Activated naive CD4-positive, alpha-beta T cell treated with anti-CD3 and anti-CD28 coated beads for 36 hours (primary cell): ENCODE measurements around the gene HAUS8. TPM values are rescaled to one million over a fixed set of nuclear protein-coding genes. Genes with fewer than 3 reads are reported as not detected.
"Not testable (repeated sequence)": the region's sequence is repeated elsewhere in the genome, so short reads cannot be mapped to it uniquely, and the experiment has no call there.

Source experiments
- CTCF ChIA-PET: fragments of 350-600 bp; sonication (Branson Sonifier 250); formaldehyde crosslinking; loops from one replicate; lab custom pipeline; 2021; ENCODE audit warnings: antibody characterized with exemption; lab: Charles Lee
- DNase-seq: peaks from one replicate; pipeline ENCODE4 v3.0.0-alpha.2; 2020
- H3K27ac Mint-ChIP-seq: one replicate; pipeline ENCODE4 v1.8.0; 2021; ENCODE audit warnings: mild to moderate bottlenecking, mixed read lengths
- H3K27me3 Mint-ChIP-seq: one replicate; pipeline ENCODE4 v1.8.0; 2021; ENCODE audit warnings: low read depth, mixed read lengths
- H3K36me3 Mint-ChIP-seq: one replicate; pipeline ENCODE4 v1.8.0; 2021; ENCODE audit warnings: low read depth, mixed read lengths
- H3K4me1 Mint-ChIP-seq: one replicate; pipeline ENCODE4 v1.8.0; 2021; ENCODE audit warnings: low read depth, mixed read lengths
- H3K4me3 Mint-ChIP-seq: one replicate; pipeline ENCODE4 v1.8.0; 2021; ENCODE audit warnings: mild to moderate bottlenecking, moderate library complexity, mixed read lengths
- H3K9me3 Mint-ChIP-seq: one replicate; pipeline ENCODE4 v1.8.0; 2021; ENCODE audit warnings: mixed read lengths
- intact Hi-C: fragments of 100-400 bp; cut with micrococcal nuclease; formaldehyde crosslinking; loops from one replicate; pipeline ENCODE4 v1.15.1; 2023
- total RNA-seq, 2 experiments: library from RNA; stranded (reverse); gene quantifications; one replicate each; pipeline ENCODE4 v1.2.3, GENCODE V29; 2021

Gene HAUS8
- total RNA-seq, 2 experiments from 2014 or later, result 47.3 to 48.8 TPM

DNA sequence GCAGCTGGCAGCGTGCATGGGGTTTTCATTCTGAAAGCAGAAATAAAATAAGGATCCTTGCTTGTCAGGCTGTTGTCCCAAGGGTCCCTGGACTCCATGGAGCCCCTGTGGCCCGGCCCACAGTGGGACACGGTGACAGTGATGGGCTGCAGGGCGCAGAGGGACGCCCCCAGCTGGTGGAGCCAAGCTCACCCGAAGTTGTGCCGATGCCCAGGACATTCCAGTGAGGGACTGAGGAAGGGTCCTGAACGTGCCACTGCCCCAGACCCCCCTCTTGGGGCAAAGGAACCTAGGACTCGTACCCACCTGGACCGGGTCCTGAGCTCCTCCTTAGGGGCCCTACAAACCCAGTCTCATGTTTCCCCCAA lies 35.3 kb upstream of the HAUS8 start:
- CTCF ChIA-PET, result no interaction called here
- intact Hi-C loops, result no loop called here
- no peak for DNase-seq
- Mint-ChIP-seq H3K4me1 (peaks cover 23% of the 10 kb centered on the region), H3K27ac (no peak overlapping the region), H3K9me3 (no peaks in the 10 kb centered on the region), H3K36me3 (peaks cover 5% of the 10 kb centered on the region), H3K4me3 (no peak overlapping the region), H3K27me3 (no peaks in the 10 kb centered on the region)

DNA sequence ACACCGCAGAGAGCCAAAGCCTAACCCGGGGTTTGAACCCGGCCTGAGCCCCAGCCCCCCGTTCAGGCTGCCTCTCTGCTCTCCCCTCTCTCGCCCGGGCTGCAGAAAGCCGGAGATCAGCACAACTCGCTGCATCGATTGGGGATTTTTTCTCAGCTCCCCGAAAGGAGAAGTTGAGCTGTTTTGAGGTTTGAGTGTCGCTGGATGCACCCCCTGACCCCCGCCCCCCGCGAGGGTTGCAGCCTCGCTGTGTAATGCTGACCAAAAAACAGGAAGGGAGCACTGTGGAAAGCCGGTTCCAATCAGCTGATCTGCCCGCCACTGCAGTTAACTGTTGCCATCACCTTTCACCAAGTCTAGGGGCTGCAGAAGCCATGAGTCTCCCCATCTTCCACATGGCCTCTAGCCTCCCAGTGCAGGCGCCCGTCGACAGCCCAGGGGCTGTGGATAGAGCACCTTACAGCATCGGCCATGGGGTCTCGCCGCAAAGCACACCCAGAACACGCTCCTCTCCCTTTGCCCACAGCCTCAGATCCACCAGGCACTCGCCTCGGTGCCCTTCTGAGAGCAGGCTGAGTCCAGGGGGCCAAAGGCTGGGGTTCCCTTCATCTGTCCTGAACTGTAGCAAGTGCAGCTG lies 34.8 kb upstream of the HAUS8 start:
- H3K27ac Mint-ChIP-seq, result no peak overlapping the region
- H3K9me3 Mint-ChIP-seq, result no peaks in the 10 kb centered on the region
- peak; percentile 28 for DNase-seq
- intact Hi-C loops, result no loop called here
- H3K36me3 Mint-ChIP-seq, result peaks cover 6% of the 10 kb centered on the region
- H3K27me3 Mint-ChIP-seq, result no peaks in the 10 kb centered on the region
- CTCF ChIA-PET, result no interaction called here
- H3K4me3 Mint-ChIP-seq, result no peak overlapping the region
- H3K4me1 Mint-ChIP-seq, result peaks cover 23% of the 10 kb centered on the region

DNA sequence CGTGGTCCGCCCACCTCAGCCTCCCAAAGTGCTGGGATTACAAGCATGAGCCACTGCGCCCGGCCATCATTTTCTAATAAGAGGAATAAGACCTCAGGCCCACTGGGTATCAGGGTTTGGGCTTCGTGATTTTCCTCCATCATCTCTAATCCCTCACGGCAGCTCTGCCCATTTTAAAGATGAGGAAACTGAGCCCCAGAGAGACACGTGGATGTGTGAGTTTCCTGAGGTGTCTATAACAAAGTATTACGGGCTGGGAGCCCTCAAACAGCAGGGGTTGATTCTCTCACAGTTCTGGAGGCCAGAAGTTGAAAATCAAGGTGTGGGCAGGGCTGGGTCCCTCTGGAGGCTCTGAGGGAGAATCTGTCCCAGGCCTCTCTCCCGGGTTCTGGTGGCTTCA lies 34.0 kb upstream of the HAUS8 start:
- peaks cover 23% of the 10 kb centered on the region for H3K4me1 Mint-ChIP-seq
- peaks cover 5% of the 10 kb centered on the region for H3K36me3 Mint-ChIP-seq
- intact Hi-C loops, result no loop called here
- CTCF ChIA-PET, result no interaction called here
- H3K4me3 Mint-ChIP-seq, result no peak overlapping the region
- no peak overlapping the region for H3K27ac Mint-ChIP-seq
- no peaks in the 10 kb centered on the region for H3K27me3 Mint-ChIP-seq
- H3K9me3 Mint-ChIP-seq, result no peaks in the 10 kb centered on the region
- DNase-seq, result no peak

DNA sequence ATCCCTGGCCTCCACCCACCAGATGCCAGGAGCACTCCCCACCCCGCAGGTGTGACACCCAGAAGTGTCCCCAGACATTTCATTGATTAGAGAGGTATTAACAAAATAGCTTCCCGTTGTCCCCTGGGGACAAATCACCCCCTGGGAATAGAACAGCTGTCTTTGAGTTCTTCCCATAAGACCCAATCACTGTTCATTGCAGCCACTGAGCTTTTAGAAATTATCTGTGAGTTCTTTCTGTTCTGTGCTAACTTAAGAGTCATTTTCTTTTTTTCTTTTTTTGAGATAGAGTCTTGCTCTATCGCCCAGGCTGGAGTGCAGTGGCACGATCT lies 33.2 kb upstream of the HAUS8 start:
- Mint-ChIP-seq H3K27ac (no peak overlapping the region), H3K4me1 (peaks cover 23% of the 10 kb centered on the region), H3K9me3 (no peaks in the 10 kb centered on the region), H3K27me3 (no peaks in the 10 kb centered on the region), H3K36me3 (peaks cover 8% of the 10 kb centered on the region), H3K4me3 (no peak overlapping the region)
- DNase-seq, result no peak
- CTCF ChIA-PET, result interaction anchor here (0.6 kb wide), 1 partner anchor 1621 kb away, joined by 6 read pairs; no protein-coding TSS in a partner anchor
- intact Hi-C loops, result no loop called here

DNA sequence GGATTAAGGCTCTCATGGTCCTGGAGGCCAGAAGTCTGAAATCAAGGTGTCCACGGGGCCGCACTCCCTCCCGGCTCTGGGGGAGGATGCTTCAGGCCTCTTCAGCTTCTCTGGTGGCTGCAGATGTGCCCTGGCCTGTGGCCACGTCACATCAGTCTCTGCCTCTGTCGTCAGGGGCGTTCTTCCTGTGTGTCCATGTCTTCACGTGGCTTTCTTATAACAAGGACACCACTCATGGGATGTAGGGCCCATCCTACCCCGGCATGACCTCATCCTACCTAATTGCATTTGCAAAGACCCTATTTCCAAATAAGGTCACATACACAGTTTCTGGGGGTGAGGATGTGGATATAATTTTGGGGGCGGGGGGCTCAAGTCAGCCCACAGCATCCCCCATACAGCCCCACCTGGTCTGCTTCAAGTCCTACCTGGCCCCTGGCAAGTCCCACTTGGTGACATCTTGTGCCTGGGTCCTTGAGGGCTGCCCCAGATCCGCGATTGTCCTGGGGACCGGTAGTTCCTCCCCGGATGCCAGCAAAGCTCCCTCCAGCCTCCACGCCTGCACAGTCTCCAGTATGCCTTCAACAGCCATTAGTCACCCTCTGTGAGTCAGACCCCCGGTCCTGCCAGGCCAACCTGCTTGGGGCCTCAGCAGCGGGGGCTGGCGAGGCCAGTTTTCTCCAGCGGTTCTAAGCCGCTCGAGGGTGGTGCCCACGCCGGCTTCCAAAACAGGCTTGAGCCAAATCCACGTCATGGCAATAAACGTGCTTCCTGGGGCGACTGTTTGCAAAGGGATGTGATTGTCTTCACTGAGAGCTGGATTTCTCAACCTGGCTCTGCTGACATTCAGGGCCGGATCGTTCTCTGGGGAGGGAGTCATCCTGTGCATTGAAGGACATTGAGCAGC lies 32.5 kb upstream of the HAUS8 start:
- no peak for DNase-seq
- Mint-ChIP-seq H3K36me3 (peaks cover 14% of the 10 kb centered on the region), H3K9me3 (no peaks in the 10 kb centered on the region), H3K27ac (no peak overlapping the region), H3K27me3 (no peaks in the 10 kb centered on the region), H3K4me1 (peaks cover 23% of the 10 kb centered on the region), H3K4me3 (no peak overlapping the region)
- intact Hi-C loops, result no loop called here
- CTCF ChIA-PET, result interaction anchor here (0.6 kb wide), 1 partner anchor 1621 kb away, joined by 6 read pairs; no protein-coding TSS in a partner anchor

DNA sequence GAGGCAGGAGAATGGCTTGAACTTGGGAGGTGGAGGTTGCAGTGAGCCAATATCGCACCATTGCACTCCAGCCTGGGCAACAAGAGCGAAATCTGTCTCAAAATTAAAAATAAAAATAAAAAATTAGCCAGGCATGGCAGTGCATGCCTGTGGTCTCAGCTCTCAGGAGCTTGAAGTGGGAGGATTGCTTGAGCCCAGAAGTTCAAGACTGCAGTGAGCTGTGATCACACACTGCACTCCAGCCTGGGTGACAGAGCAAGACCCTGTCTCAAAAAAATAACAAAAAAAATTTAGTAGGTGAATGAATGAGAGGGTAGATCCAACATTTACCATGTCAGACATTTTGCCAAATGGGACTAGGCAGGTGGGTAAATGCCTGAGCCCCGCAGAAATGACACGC lies 31.7 kb upstream of the HAUS8 start:
- H3K4me1 Mint-ChIP-seq, result peaks cover 23% of the 10 kb centered on the region
- intact Hi-C loops, CTCF ChIA-PET, H3K27me3 Mint-ChIP-seq, H3K4me3 Mint-ChIP-seq, DNase-seq, H3K27ac Mint-ChIP-seq, H3K9me3 Mint-ChIP-seq: not testable (repeated sequence)
- H3K36me3 Mint-ChIP-seq, result peaks cover 21% of the 10 kb centered on the region

DNA sequence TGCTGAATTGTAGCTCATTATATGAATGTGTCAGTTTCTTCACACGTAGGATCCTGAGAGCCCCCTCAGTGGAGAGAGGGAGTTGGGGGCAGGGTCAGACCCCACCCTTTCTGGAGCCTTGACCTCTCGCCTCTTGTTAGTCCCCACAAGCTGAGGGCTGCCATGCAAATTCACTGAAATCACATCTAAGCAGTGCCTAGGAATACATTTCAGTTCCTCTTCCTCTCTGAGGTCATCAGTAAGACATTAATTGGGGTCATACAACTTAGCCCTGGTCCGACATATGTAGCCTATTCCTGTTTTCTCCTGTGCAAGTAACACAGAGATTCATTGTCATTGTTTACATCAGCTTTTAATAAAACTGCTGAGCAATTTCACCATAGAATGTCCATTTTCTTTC lies 30.3 kb upstream of the HAUS8 start:
- H3K4me3 Mint-ChIP-seq, result no peak overlapping the region
- H3K4me1 Mint-ChIP-seq, result peaks cover 19% of the 10 kb centered on the region
- peaks cover 27% of the 10 kb centered on the region for H3K36me3 Mint-ChIP-seq
- no peak overlapping the region for H3K27ac Mint-ChIP-seq
- H3K27me3 Mint-ChIP-seq, result no peaks in the 10 kb centered on the region
- CTCF ChIA-PET, result no interaction called here
- intact Hi-C loops, result no loop called here
- H3K9me3 Mint-ChIP-seq, result no peaks in the 10 kb centered on the region
- DNase-seq, result no peak

DNA sequence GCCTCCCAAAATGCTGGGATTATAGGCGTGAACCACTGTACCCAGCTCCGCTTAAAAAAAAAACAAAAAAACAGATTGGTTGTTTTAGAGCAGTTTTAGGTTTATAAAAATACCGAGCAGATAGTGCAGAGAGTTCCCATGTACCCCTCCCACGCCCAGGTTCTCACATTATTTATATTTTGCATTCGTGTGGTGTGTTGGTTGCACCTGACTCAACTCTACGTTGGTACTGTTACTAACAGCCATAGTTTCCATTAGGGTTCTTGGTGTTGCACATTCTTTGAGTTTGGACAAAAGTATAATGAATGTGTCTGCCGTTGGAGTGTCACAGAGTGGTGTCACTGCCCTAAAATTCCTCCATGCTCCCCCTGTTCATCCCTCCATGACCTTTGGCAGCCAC lies 29.4 kb upstream of the HAUS8 start:
- Mint-ChIP-seq H3K9me3 (no peaks in the 10 kb centered on the region), H3K36me3 (peaks cover 27% of the 10 kb centered on the region), H3K27me3 (no peaks in the 10 kb centered on the region), H3K27ac (no peak overlapping the region), H3K4me3 (no peak overlapping the region), H3K4me1 (peaks cover 11% of the 10 kb centered on the region)
- CTCF ChIA-PET, result no interaction called here
- intact Hi-C loops, result no loop called here
- DNase-seq, result no peak

DNA sequence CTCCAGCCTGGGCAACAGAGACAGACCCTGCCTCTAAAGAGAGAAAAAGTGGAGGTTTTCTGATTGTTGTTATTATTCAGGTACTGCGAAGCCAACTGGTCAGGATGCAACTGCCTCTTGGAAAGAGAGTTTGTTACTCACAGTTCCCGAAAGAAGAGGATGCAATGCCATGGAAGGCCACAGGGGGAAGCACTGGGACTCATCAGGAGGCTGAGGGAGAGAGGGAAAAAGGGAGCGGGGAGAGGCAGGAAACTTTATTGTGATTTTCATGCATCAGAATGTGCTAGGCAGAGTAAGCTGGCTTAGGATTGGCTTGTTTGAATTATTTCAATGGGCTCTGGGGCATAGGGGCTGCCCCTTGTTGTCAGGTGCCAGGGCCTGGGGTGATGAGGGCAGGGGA lies 27.9 kb upstream of the HAUS8 start:
- Mint-ChIP-seq H3K4me1 (peaks cover 2% of the 10 kb centered on the region), H3K9me3 (no peaks in the 10 kb centered on the region), H3K4me3 (no peak overlapping the region), H3K36me3 (peaks cover 27% of the 10 kb centered on the region), H3K27me3 (no peaks in the 10 kb centered on the region), H3K27ac (no peak overlapping the region)
- CTCF ChIA-PET, result interaction anchor here (0.6 kb wide), 1 partner anchor 331 kb away, joined by 3 read pairs; no protein-coding TSS in a partner anchor
- intact Hi-C loops, result no loop called here
- DNase-seq, result peak; percentile 35

DNA sequence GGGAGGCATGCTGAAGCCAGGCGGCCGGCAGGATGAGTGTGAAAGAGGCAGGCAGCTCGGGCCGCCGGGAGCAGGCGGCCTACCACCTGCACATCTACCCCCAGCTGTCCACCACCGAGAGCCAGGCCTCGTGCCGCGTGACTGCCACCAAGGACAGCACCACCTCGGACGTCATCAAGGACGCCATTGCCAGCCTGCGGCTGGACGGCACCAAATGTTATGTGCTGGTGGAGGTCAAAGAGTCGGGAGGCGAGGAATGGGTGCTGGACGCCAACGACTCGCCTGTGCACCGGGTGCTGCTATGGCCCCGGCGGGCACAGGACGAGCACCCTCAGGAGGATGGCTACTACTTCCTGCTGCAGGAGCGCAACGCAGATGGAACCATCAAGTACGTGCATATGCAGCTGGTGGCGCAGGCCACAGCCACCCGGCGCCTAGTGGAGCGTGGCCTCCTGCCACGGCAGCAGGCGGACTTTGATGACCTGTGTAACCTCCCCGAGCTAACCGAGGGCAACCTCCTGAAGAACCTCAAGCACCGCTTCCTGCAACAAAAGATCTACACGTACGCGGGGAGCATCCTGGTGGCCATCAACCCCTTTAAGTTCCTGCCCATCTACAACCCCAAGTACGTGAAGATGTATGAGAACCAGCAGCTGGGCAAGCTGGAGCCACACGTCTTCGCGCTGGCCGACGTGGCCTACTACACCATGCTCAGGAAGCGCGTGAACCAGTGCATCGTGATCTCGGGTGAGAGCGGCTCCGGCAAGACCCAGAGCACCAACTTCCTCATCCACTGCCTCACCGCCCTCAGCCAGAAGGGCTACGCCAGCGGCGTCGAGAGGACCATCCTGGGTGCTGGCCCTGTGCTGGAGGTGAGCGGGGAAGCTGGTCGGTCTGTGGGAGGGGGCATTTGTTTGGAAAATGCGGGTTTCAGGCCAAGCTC lies 26.7 kb upstream of the HAUS8 start:
- Mint-ChIP-seq H3K36me3 (peaks cover 27% of the 10 kb centered on the region), H3K27ac (no peak overlapping the region), H3K27me3 (no peaks in the 10 kb centered on the region), H3K4me3 (no peak overlapping the region), H3K4me1 (peaks cover 2% of the 10 kb centered on the region), H3K9me3 (no peaks in the 10 kb centered on the region)
- intact Hi-C loops, result no loop called here
- no peak for DNase-seq
- CTCF ChIA-PET, result interaction anchor here (0.6 to 1.1 kb wide), 3 partner anchors 34 to 417 kb away, joined by 3 to 7 read pairs (median 4); no protein-coding TSS in a partner anchor

DNA sequence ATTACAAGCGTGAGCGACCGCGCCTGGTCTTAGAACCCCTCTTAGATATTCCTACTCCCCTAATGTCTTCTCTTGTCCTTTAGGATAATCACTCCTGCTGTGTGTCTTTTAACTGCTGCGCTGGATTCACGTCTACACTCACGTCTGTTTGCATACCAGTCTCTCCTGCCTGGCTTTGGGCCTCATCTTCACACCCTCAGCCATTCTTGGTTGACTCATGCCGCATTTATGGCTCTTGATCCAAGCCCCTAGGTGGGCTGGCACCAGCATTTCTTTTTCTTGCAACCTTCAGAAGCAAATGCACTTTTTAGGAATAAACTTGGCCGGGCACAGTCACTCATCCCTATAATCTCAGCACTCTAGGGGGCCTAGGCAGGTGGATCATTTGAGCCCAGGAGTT lies 23.1 kb upstream of the HAUS8 start:
- DNase-seq, result no peak
- no peaks in the 10 kb centered on the region for H3K27me3 Mint-ChIP-seq
- intact Hi-C loops, result no loop called here
- H3K4me3 Mint-ChIP-seq, result no peak overlapping the region
- H3K36me3 Mint-ChIP-seq, result peaks cover 19% of the 10 kb centered on the region
- CTCF ChIA-PET, result no interaction called here
- no peaks in the 10 kb centered on the region for H3K9me3 Mint-ChIP-seq
- H3K27ac Mint-ChIP-seq, result no peak overlapping the region
- peaks cover 7% of the 10 kb centered on the region for H3K4me1 Mint-ChIP-seq

DNA sequence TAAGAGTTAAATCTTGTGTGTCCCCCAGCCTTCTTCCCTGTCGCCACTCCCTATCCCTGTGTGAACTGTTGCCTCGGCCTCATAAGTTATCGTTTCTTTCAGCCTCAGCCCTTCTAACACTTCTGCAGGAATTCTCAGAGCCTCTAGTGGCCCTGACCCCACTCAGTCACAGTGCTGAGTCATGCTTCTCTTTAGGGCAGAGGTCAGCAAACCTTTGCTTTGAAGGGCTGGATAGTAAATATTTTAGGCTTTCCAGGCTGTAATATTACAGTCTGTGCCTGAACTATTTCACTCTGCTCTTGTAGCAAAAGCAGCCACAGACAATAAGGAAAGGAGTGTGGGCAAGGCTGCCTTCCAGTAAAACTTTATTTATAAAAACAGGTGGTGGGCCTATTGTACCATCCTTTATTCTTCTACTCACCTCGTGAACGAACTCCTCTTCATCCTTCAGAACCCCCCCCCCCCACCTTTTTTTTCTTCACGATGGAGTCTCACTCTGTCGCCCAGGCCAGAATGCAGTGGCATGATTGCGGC lies 22.4 kb upstream of the HAUS8 start:
- peaks cover 9% of the 10 kb centered on the region for H3K4me1 Mint-ChIP-seq
- no peak for DNase-seq
- CTCF ChIA-PET, result no interaction called here
- intact Hi-C loops, result no loop called here
- H3K36me3 Mint-ChIP-seq, result peaks cover 13% of the 10 kb centered on the region
- no peaks in the 10 kb centered on the region for H3K27me3 Mint-ChIP-seq
- no peak overlapping the region for H3K27ac Mint-ChIP-seq
- H3K4me3 Mint-ChIP-seq, result no peak overlapping the region
- H3K9me3 Mint-ChIP-seq, result no peaks in the 10 kb centered on the region
